Left ventricle myocardium inferior (tissue), 1 donor: ENCODE measurements around the gene F2R. TPM values are rescaled to one million over a fixed set of nuclear protein-coding genes. Genes with fewer than 3 reads are reported as not detected.

Source experiments
- DNase-seq: peaks from one replicate; pipeline ENCODE4 v3.0.0-alpha.2; 2020
- H3K27ac ChIP-seq: fragments of 200-600 bp; replicated peaks from 2 replicates; pipeline ENCODE4 v1.8.0; 2021
- H3K27me3 ChIP-seq: fragments of 200-600 bp; 2 replicates; pipeline ENCODE4 v1.8.0; 2021; ENCODE audit warnings: low read depth
- H3K36me3 ChIP-seq: fragments of 200-600 bp; 2 replicates; pipeline ENCODE4 v1.8.0; 2021
- H3K4me1 ChIP-seq: fragments of 200-600 bp; 2 replicates; pipeline ENCODE4 v1.8.0; 2021
- H3K4me3 ChIP-seq: fragments of 200-600 bp; 2 replicates; pipeline ENCODE4 v1.8.0; 2021; ENCODE audit warnings: mild to moderate bottlenecking, moderate library complexity
- H3K9me3 ChIP-seq: fragments of 200-600 bp; replicated peaks from 2 replicates; pipeline ENCODE4 v1.8.0; 2021
- CTCF ChIP-seq: fragments of 200-600 bp; IDR thresholded peaks from 2 replicates; pipeline ENCODE4 v1.8.0; 2021; ENCODE audit warnings: antibody characterized with exemption, mild to moderate bottlenecking, borderline replicate concordance
- intact Hi-C: fragments of 100-400 bp; cut with micrococcal nuclease; formaldehyde crosslinking; loops from one replicate; pipeline ENCODE4 v1.11.0; 2022
- total RNA-seq: library from RNA; stranded (reverse); fragmentation: NEBNext Ultra II Directional; extraction: Animal tissue kit (Norgen Biotek cat#: 25700); gene quantifications from one replicate; pipeline ENCODE4 v1.2.1, GENCODE V29; 2021
- donor health status: DM: no; HTN: yes; CAD: no; lungs with severe emphysema.

F2R gene
- total RNA-seq, 1 donor from 2014 or later: 9.4 TPM

DNA sequence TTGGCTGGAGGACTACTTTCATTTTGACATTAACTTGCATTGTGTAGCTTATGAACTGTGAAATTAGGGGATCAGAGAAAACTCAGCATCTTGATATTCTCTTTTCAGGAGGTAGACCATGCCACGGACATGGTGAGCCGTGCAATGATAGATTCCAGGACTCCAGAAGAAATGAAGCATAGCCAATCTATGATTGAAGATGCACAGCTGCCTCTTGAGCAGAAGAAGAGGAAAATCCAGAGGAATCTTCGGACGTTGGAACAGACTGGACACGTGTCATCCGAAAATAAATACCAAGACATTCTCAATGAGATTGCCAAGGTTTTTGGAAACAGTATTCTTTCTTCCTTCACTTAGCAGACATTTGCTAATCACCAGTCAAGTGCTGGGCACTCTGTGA is 20.6 kb upstream of the F2R start:
- no peaks in the 10 kb centered on the region for H3K27me3 ChIP-seq
- DNase-seq: no peak
- no peaks in the 10 kb centered on the region for H3K9me3 ChIP-seq
- no peaks in the 10 kb centered on the region for H3K36me3 ChIP-seq
- peaks cover 23% of the 10 kb centered on the region for H3K4me1 ChIP-seq
- H3K27ac ChIP-seq: no peak overlapping the region
- intact Hi-C loops: no loop called here
- no peak overlapping the region for H3K4me3 ChIP-seq
- TF ChIP-seq CTCF: no peak

- DNase-seq: no peak
- H3K36me3 ChIP-seq: no peaks in the 10 kb centered on the region
- peaks cover 14% of the 10 kb centered on the region for H3K4me1 ChIP-seq
- H3K27ac ChIP-seq: no peak overlapping the region
- no peak overlapping the region for H3K4me3 ChIP-seq
- no peak for TF ChIP-seq CTCF
- intact Hi-C loops: no loop called here
- H3K27me3 ChIP-seq: no peaks in the 10 kb centered on the region
- no peaks in the 10 kb centered on the region for H3K9me3 ChIP-seq
These were observed 19.7 kb upstream of the F2R start for GRCh38 chr5:76696251-76696650.

DNA sequence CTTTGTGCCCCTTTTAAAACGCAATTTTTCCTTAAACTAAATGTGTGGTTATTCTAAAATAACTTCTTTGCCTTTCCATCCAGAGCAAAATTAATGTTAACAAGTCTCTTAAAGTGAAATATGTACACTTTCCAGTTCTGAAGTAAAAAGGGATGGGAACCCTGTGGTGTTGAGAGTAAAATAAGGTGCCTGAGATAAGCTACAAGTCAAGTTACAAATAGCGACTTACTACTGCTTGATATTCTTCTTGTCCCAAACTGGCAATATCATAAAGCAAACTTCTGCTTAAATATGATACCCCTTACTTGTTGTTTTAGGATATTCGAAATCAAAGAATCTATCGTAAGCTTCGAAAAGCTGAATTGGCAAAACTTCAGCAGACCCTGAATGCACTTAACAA is 18.3 kb upstream of the F2R start:
- Histone ChIP-seq H3K27ac (no peak overlapping the region), H3K4me3 (no peak overlapping the region), H3K27me3 (no peaks in the 10 kb centered on the region), H3K36me3 (no peaks in the 10 kb centered on the region), H3K9me3 (no peaks in the 10 kb centered on the region), H3K4me1 (peaks cover 6% of the 10 kb centered on the region)
- DNase-seq: no peak
- TF ChIP-seq CTCF: no peak
- intact Hi-C loops: no loop called here

- no peak for TF ChIP-seq CTCF
- no peaks in the 10 kb centered on the region for H3K36me3 ChIP-seq
- no peak overlapping the region for H3K27ac ChIP-seq
- intact Hi-C loops: no loop called here
- no peak for DNase-seq
- no peak overlapping the region for H3K4me3 ChIP-seq
- H3K9me3 ChIP-seq: no peaks in the 10 kb centered on the region
- peaks cover 10% of the 10 kb centered on the region for H3K4me1 ChIP-seq
- H3K27me3 ChIP-seq: no peaks in the 10 kb centered on the region
These were observed 15.4 kb upstream of the F2R start for GRCh38 chr5:76700571-76700970.

DNA sequence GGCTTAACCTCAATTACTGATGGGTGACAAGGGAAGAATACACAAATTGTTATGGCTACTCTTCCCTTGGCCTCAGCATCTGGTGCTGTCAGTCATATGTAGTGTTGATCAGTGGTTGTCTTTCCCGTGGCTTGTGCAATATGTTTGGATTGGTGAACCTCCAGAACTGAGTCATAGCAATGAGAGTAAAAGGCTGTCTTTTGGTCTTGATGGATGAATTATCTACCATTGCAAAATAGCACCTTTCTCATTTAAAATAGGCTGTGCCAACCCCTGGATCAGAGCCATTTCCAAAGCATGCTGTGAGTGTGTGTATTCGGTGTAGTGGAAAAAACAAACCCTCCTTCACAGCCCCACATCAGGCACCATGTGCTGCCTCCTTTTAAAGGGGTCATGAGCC is 14.6 kb upstream of the F2R start:
- intact Hi-C loops: no loop called here
- Histone ChIP-seq H3K27ac (no peak overlapping the region), H3K9me3 (no peaks in the 10 kb centered on the region), H3K27me3 (no peaks in the 10 kb centered on the region), H3K36me3 (no peaks in the 10 kb centered on the region), H3K4me1 (peaks cover 9% of the 10 kb centered on the region), H3K4me3 (no peak overlapping the region)
- no peak for TF ChIP-seq CTCF
- no peak for DNase-seq

DNA sequence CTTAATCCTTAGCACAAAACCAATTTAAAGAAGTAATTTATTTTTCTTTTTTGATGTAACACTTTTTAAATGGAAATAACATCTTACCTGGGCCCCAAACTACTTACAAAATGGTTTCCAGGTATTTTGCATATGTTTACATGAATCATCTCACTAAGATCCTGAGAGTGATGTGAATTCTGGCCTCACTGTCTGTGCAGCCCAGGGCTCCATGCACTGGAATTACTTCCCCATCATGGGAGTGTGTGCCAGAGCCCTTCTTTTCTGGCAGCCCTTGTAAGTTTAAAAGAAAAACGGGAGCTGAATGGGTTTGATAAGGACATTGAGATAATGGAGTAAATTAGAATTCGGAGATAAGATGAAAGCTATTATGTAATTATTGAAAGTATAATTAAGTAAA is 12.2 kb upstream of the F2R start:
- no peak for TF ChIP-seq CTCF
- no peak overlapping the region for H3K4me3 ChIP-seq
- H3K4me1 ChIP-seq: peaks cover 6% of the 10 kb centered on the region
- no peaks in the 10 kb centered on the region for H3K36me3 ChIP-seq
- intact Hi-C loops: no loop called here
- no peak for DNase-seq
- H3K9me3 ChIP-seq: no peaks in the 10 kb centered on the region
- H3K27me3 ChIP-seq: peaks cover 3% of the 10 kb centered on the region
- no peak overlapping the region for H3K27ac ChIP-seq
